Measurements from ENCODE around the gene CDS2. TPM values are rescaled to one million over a fixed set of nuclear protein-coding genes. Genes with fewer than 3 reads are reported as not detected.
A peak's percentile ranks its signal among the peaks of the same experiment; 100 is the strongest.

CDS2 gene
- total and polyA plus RNA-seq, 2 of the 13 experiments (the other 11 are each of a cell fraction or from before 2014, with no cell fraction given) = 81.3 to 153 TPM

GRCh38 chr20:5153152-5153467, 26.3 kb downstream of the CDS2 start:
- H3K4me1 ChIP-seq (ENCODE audit: insufficient read depth, low read length) = peaks cover 97% of the 10 kb centered on the region
- no peak for FAIRE-seq
- in situ Hi-C loops (cut with HindIII; ENCODE audit: extremely low pct_ligation_motif_present, low pct_unique_long_range_greater_than_20kb) = no loop called here
- intact Hi-C loops (cut with micrococcal nuclease; ENCODE audit: unreplicated experiment) = loop anchor here (1.0 to 2.0 kb wide), 2 partner anchors 27 to 40 kb away; no protein-coding TSS in a partner anchor
- TSS peak; percentile 34 for BruUV-seq (replicated peaks)
- ChIA-PET POLR2A (interaction anchor here (0.7 to 12.0 kb wide), 12 partner anchors 10 to 469 kb away, joined by 3 to 176 read pairs (median 6); partner anchors contain the start of genes CDS2 and PCNA), CTCF (ENCODE audit: low intra/inter-chr PET ratio, low total read pairs) (no interaction called here)
- WGBS (ENCODE audit: low lambda C conversion rate) = 19% methylated on average over 3 of the region's 3 CpGs
- H3K4me3 ChIP-seq (replicated peaks in 1 of 3; ENCODE audit: insufficient read depth in 1 of 3, low read depth in 2 of 3, low read length in 3 of 3) = peak overlapping the region in 2 of 3 experiments; percentile 24 to 56; a peak in 2 of 6 replicates
- peaks cover 84% of the 10 kb centered on the region for H3K79me2 ChIP-seq (ENCODE audit: insufficient read depth, low read length)
- H3K9me3 ChIP-seq (ENCODE audit: low read length) = no peaks in the 10 kb centered on the region
- no peaks in the 10 kb centered on the region for H3K27me3 ChIP-seq (ENCODE audit: control insufficient read depth in 1 of 2, insufficient read depth in 2 of 2, low read length in 2 of 2)
- H3K4me2 ChIP-seq (ENCODE audit: low read depth, low read length) = peak overlapping the region; percentile 81
- ATAC-seq = peak; percentile 15
- DNase-seq (ENCODE audit: low spot score) = no peak
- peak overlapping the region; percentile 70 for H3K9ac ChIP-seq (ENCODE audit: insufficient read depth, low read depth, low read length)
- no peaks in the 10 kb centered on the region for H3K36me3 ChIP-seq (replicated peaks in 1 of 2; ENCODE audit: control insufficient read depth in 1 of 2, insufficient read depth in 2 of 2, low read length in 2 of 2)
- no peak overlapping the region for H2AFZ ChIP-seq (ENCODE audit: low read length)
- no peaks in the 10 kb centered on the region for H4K20me1 ChIP-seq (ENCODE audit: insufficient read depth, low read length)
- peak overlapping the region; percentile 94 for H3K27ac ChIP-seq (ENCODE audit: extremely low read length, insufficient read depth, low read length)
- TF ChIP-seq NR3C1 (CRISPR knock-in tag; IDR thresholded peaks at IDR 0.05) (no peak), ZBTB43 (CRISPR knock-in tag; conservative IDR thresholded peaks at IDR 0.05) (no peak), RORA (CRISPR knock-in tag; IDR thresholded peaks at IDR 0.05) (no peak), ZNF205 (CRISPR knock-in tag; IDR thresholded peaks at IDR 0.05) (no peak), GRHL1 (CRISPR knock-in tag; conservative IDR thresholded peaks at IDR 0.05) (no peak), KLF11 (CRISPR knock-in tag; IDR thresholded peaks at IDR 0.05) (no peak), SAFB2 (CRISPR knock-in tag; IDR thresholded peaks at IDR 0.05; ENCODE audit: borderline replicate concordance, low read depth) (no peak), ZNF776 (CRISPR knock-in tag; IDR thresholded peaks at IDR 0.05) (no peak), ZNF709 (CRISPR knock-in tag; IDR thresholded peaks at IDR 0.05) (no peak), ZNF432 (CRISPR knock-in tag; IDR thresholded peaks at IDR 0.05; ENCODE audit: borderline replicate concordance) (no peak), ZNF644 (CRISPR knock-in tag; IDR thresholded peaks at IDR 0.05; ENCODE audit: low read depth) (peak; percentile 7; the same call in 1 of the 2 replicates), ZNF17 (CRISPR knock-in tag; IDR thresholded peaks at IDR 0.05) (no peak), KAT8 (CRISPR knock-in tag; IDR thresholded peaks at IDR 0.05) (no peak), ZIK1 (CRISPR knock-in tag; IDR thresholded peaks at IDR 0.05; ENCODE audit: borderline replicate concordance, low read depth) (no peak)
- TF ChIP-seq, protein P1, sequence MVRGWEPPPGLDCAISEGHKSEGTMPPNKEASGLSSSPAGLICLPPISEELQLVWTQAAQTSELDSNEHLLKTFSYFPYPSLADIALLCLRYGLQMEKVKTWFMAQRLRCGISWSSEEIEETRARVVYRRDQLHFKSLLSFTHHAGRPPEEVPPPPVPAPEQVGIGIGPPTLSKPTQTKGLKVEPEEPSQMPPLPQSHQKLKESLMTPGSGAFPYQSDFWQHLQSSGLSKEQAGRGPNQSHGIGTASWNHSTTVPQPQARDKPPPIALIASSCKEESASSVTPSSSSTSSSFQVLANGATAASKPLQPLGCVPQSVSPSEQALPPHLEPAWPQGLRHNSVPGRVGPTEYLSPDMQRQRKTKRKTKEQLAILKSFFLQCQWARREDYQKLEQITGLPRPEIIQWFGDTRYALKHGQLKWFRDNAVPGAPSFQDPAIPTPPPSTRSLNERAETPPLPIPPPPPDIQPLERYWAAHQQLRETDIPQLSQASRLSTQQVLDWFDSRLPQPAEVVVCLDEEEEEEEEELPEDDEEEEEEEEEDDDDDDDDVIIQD (CRISPR knock-in tag; IDR thresholded peaks at IDR 0.05; ENCODE audit: low read depth) = no peak; the same call in 1 of the 2 replicates
- TF ChIP-seq, protein P2, sequence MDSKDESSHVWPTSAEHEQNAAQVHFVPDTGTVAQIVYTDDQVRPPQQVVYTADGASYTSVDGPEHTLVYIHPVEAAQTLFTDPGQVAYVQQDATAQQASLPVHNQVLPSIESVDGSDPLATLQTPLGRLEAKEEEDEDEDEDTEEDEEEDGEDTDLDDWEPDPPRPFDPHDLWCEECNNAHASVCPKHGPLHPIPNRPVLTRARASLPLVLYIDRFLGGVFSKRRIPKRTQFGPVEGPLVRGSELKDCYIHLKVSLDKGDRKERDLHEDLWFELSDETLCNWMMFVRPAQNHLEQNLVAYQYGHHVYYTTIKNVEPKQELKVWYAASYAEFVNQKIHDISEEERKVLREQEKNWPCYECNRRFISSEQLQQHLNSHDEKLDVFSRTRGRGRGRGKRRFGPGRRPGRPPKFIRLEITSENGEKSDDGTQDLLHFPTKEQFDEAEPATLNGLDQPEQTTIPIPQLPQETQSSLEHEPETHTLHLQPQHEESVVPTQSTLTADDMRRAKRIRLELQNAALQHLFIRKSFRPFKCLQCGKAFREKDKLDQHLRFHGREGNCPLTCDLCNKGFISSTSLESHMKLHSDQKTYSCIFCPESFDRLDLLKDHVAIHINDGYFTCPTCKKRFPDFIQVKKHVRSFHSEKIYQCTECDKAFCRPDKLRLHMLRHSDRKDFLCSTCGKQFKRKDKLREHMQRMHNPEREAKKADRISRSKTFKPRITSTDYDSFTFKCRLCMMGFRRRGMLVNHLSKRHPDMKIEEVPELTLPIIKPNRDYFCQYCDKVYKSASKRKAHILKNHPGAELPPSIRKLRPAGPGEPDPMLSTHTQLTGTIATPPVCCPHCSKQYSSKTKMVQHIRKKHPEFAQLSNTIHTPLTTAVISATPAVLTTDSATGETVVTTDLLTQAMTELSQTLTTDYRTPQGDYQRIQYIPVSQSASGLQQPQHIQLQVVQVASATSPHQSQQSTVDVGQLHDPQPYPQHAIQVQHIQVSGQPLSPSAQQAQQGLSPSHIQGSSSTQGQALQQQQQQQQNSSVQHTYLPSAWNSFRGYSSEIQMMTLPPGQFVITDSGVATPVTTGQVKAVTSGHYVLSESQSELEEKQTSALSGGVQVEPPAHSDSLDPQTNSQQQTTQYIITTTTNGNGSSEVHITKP (CRISPR knock-in tag; IDR thresholded peaks at IDR 0.05; ENCODE audit: low read depth) = no peak
- TF ChIP-seq, protein P3, sequence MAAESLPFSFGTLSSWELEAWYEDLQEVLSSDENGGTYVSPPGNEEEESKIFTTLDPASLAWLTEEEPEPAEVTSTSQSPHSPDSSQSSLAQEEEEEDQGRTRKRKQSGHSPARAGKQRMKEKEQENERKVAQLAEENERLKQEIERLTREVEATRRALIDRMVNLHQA (CRISPR knock-in tag; IDR thresholded peaks at IDR 0.05) = no peak

Data from HepG2 (cell line).